H1 (cell line): ENCODE results near the gene SLCO6A1. TPM values are rescaled to one million over a fixed set of nuclear protein-coding genes. Genes with fewer than 3 reads are reported as not detected.

ENCODE experiments used
- KDM5A ChIP-seq: fragments of 200-600 bp; IDR thresholded peaks from 2 replicates; pipeline ENCODE4 v1.7.1; 2012; ENCODE audit warnings: mild to moderate bottlenecking, low read length, inconsistent platforms, mixed read lengths
- polyA plus RNA-seq, 7 experiments: library from polyadenylated mRNA; depleted of rRNA in 3 of 7; stranded (reverse) in 5 of 7; unstranded in 2 of 7; fragments of >200 nt in 5 of 7; fragments of 200-250 nt in 2 of 7; gene quantifications; 1 replicate in 5 of 7; 2 replicates in 1 of 7; 4 replicates in 1 of 7; pipeline versions ENCODE4 v1.2.1 to v1.2.3, GENCODE V29; 2011 to 2013; ENCODE audit warnings: missing spikeins in 2 of 7, mixed read lengths in 2 of 7
- total RNA-seq: library from RNA; stranded (reverse); fragmentation: NEBNext Ultra II Directional; extraction: Animal tissue kit (Norgen Biotek cat#: 25700); gene quantifications from 2 replicates; pipeline ENCODE4 v1.2.1, GENCODE V29; 2021
- TF ChIP-seq, protein P1 (sequence below), 3 experiments: IDR thresholded peaks; 1 replicate in 2 of 3; 2 replicates in 1 of 3; pipeline versions ENCODE4 v1.5.1 to v1.6.1; 2011; ENCODE audit warnings: low read length in 3 of 3, mild to moderate bottlenecking in 3 of 3, inconsistent platforms in 2 of 3, low read depth in 1 of 3, moderate library complexity in 1 of 3; ENCODE audit not compliant: insufficient read depth in 1 of 3; ENCODE audit errors: control extremely low read depth in 1 of 3

SLCO6A1 gene
- total and polyA plus RNA-seq, 2 of the 8 experiments (the other 6 are each of a cell fraction or from before 2014, with no cell fraction given): 0.06 to 0.56 TPM

DNA sequence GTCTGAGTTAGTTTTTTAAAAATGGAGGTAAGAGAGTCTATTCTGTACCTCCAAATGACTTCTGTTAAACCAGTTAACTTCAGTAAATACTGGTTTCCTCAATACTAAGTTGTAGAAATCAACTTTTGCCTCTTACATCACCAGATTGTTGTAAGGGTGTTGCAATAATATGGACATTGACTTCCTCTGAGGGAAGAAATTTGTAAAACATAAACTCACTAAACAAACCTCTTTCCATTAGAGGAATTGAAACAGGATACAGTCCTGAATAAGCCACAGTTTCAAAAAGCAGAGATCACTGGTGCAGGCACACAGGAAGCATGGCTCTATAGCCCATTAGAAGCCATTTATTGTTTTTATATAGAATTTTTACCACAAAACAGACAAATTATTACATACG lies 32.7 kb upstream of the SLCO6A1 start (continued):
- TF ChIP-seq, protein P1, sequence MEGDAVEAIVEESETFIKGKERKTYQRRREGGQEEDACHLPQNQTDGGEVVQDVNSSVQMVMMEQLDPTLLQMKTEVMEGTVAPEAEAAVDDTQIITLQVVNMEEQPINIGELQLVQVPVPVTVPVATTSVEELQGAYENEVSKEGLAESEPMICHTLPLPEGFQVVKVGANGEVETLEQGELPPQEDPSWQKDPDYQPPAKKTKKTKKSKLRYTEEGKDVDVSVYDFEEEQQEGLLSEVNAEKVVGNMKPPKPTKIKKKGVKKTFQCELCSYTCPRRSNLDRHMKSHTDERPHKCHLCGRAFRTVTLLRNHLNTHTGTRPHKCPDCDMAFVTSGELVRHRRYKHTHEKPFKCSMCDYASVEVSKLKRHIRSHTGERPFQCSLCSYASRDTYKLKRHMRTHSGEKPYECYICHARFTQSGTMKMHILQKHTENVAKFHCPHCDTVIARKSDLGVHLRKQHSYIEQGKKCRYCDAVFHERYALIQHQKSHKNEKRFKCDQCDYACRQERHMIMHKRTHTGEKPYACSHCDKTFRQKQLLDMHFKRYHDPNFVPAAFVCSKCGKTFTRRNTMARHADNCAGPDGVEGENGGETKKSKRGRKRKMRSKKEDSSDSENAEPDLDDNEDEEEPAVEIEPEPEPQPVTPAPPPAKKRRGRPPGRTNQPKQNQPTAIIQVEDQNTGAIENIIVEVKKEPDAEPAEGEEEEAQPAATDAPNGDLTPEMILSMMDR (IDR thresholded peaks at IDR 0.05; ENCODE audit: control extremely low read depth in 1 of 3, insufficient read depth in 1 of 3, low read depth in 1 of 3, low read length in 3 of 3): no peak
- no peak for TF ChIP-seq KDM5A
